ENCODE results near the gene SLC23A2.

DNA sequence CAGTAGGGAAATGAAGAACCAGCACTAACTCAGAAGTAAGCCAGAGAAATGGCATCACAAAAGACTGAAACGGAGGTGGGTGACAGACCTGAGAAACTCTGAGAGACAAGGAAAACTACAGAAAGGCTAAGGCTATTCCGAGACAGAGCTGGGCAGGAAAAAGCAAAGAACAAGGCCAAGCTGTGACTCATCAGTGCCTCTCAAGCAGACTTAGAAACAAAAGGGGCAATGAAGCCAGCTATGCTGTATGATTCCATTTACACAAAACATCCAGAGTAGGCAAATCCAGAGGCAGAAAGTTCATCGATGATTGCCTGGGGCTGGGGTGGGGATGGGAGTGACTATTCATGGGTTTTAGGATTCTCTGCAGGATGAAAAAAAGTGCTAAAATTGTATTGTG is 50.0 kb downstream of the SLC23A2 start:
- TF ChIP-seq, protein P1, sequence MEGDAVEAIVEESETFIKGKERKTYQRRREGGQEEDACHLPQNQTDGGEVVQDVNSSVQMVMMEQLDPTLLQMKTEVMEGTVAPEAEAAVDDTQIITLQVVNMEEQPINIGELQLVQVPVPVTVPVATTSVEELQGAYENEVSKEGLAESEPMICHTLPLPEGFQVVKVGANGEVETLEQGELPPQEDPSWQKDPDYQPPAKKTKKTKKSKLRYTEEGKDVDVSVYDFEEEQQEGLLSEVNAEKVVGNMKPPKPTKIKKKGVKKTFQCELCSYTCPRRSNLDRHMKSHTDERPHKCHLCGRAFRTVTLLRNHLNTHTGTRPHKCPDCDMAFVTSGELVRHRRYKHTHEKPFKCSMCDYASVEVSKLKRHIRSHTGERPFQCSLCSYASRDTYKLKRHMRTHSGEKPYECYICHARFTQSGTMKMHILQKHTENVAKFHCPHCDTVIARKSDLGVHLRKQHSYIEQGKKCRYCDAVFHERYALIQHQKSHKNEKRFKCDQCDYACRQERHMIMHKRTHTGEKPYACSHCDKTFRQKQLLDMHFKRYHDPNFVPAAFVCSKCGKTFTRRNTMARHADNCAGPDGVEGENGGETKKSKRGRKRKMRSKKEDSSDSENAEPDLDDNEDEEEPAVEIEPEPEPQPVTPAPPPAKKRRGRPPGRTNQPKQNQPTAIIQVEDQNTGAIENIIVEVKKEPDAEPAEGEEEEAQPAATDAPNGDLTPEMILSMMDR (IDR thresholded peaks at IDR 0.05; ENCODE audit: low read depth, low read length, poor library complexity, severe bottlenecking): no peak
- TF ChIP-seq EZH2phosphoT487 (IDR thresholded peaks at IDR 0.05; ENCODE audit: borderline replicate concordance, low read length): no peak
